HG03520 (cell line): ENCODE measurements around the gene UNC5B.

Experiments
- ATAC-seq: cut with Tn5 transposase; IDR thresholded peaks from one replicate; pipeline ENCODE4 v1.9.1; 2021; ENCODE audit warnings: mild to moderate bottlenecking, moderate library complexity; ENCODE audit not compliant: unreplicated experiment

The UNC5B gene

DNA sequence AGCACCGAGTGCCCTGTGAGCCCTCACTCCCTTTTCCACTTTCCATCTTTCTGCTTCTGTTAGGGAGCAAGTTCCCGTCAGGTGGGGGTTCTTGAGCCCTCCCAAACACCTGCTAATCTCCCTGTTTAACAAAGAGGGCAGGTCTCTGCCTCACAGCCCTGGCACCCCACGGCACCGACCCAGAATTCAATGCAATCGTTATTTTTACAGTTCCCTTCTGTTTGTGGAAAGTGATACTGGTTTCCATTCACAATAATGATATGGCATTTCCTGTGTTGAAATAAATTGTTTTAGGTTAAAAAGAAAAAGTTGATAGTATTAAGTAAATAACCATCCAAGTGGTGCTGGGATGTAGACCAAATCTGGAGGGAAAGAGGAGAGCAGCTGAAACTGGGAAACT, 67.8 kb downstream of the UNC5B start:
- no peak for ATAC-seq

DNA sequence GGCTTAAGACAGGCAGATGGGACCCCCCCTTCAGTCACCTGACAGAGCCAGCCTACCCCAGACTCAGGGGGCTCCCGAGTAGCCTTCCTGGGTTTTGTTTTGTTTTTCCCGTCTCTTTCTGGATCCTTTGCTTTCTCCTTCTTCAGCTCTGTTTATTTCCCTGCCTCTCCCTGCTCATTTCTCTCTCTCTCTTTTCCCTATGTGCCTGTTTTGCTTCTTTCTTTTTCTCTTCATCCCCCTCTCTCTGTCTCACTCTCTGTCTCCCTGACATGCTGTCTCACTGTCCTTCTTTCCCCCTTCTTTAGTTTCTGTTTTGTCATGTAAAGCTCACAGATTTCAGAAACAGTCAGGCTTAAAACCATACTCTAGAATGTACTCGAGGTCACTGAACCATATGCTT, 68.5 kb downstream of the UNC5B start:
- no peak for ATAC-seq

DNA sequence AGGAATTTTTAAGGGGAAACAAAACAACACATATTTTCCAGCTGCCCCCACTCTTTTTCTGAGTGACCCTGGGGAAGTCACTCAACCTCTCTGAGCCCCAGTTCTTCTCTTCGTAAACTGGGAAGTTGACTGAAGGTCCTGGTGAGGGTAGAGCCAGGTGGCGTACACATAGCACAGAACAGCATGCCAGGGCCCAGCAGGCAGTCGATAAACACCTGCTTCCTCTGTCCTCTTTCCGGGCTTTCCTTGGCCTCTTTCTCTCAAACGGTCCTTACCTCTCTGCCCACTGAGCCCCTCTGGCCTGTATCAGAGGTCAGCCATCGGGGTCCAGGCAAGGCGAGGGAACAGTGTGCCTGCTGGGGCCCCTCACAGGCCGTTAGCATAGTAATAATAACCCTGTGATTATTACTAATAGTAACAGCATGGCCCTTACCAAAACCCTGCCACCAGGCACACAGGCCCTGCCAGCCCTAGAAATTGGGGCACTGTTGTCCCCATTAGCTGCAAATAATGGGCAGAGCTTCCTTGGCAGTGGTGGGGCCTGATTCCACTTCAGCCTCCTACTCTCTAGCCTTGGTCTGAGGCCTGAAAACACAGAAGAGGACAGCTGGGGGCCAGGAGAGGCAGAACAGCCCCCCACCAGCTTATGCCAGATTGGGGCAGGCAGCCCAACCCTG, 69.4 kb downstream of the UNC5B start:
- no peak for ATAC-seq

DNA sequence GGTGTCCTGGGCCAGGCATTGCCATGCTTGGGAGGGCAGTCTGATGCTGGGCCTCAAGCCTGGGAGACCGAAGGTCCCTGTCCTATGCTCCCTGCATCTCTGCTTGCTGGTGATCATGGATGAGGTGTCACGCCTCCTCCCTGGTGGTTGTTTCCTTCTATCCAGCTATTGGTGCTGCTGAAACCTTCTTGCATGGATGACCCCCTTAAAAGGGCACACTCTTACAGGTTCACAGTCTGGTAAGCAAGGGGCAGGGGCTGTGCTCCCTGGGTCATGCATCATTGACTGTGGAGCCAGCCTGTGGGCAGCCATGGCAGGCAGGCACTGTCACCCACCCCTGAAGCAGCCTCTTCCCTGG, 69.9 kb downstream of the UNC5B start:
- no peak for ATAC-seq

DNA sequence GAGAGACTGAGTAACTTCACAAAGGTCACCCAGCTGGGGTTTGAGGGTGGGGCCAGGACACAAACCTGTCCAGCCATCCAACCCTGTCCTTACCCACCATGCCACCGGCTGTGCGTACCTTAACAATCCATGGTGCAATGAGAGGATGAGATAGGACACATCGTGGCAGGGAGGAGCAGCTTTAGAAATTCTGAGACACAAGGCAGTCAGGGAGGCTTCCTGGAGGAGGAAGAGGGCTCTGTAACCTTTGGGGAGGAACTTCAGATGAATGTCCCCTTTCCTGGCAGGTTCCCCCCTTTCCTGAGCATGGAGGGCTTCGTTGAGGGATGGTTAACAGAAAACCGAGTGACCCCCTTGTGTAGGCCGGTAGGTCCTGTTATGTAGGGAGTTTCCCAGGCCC, 71.0 kb downstream of the UNC5B start:
- ATAC-seq, result no peak

DNA sequence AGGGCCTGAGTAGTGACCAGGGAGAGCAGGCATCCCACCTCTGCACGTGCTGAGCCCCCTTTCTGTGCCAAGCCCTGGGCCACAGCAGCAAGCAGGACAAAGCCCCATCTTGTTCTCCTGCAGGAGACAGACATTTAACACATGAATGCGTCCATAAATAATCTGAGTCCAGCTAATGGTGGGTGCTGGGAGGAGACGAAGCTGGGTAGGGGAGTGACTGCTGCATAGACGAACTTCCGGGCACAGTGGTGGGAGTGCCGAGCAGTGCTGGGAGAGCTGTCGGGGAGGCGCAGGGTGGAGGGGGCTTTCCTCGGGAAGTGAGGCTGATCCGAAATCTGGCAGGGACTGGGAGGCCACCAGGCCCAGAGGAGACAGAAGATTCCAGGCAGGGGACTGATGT, 71.5 kb downstream of the UNC5B start:
- ATAC-seq, result no peak

DNA sequence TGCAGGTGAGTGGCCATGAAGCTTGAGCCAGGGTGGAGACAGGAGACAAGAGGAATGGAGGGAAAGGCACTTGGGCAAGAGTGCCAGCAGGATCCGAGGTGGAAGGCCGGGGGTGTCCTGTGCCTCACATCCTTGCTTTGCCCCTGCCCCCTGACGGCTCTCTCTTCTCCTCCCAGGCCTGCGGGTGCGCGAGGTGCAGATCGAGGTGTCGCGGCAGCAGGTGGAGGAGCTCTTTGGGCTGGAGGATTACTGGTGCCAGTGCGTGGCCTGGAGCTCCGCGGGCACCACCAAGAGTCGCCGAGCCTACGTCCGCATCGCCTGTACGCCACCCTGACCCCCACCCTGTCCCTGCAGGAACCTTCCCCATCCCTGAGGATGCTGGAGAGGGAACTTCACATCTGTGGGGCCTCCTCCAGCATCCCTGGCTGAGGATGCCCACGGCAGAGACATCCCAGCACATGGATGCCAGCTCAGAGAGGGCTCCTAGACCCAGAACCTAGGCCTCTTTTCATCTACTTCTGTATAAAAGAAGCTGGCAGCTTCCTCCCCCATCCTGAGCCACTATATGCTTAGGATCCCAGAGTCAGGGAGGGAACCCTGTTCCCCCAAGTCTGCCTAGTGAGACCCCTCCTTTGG, 72.3 kb downstream of the UNC5B start:
- no peak for ATAC-seq

DNA sequence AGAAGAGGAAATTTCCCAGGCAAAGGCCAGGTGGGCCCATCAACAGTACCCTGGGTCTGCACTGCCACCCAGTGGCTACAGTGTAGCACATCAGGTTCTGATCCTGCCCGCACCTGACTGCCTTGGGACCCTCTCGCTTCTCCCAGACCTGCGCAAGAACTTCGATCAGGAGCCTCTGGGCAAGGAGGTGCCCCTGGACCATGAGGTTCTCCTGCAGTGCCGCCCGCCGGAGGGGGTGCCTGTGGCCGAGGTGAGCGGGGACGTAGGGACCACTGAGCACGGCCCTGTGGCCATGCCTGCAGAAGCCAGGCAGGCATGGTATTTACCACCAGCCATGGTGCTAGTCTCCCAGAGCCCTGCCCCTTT, 72.8 kb downstream of the UNC5B start:
- no peak for ATAC-seq

DNA sequence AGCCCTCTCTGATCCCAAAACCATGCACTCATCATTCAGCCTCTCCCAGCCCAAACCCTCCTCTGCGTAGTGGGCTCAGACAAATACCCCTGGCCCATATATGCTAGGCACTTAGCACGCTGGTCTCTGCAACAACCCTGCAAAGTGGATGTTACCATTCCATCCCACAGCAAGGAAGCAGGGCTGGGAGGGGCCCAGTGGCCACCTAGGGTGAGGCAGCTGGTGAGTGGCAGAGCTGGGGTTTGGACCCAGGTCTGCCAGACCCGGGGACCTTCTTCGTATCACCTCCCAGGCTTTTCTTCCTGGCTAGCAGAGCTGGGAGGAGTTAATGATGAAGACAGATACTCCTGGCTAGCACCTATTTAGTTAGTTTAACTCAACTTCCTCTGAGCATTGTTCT, 73.6 kb downstream of the UNC5B start:
- no peak for ATAC-seq

DNA sequence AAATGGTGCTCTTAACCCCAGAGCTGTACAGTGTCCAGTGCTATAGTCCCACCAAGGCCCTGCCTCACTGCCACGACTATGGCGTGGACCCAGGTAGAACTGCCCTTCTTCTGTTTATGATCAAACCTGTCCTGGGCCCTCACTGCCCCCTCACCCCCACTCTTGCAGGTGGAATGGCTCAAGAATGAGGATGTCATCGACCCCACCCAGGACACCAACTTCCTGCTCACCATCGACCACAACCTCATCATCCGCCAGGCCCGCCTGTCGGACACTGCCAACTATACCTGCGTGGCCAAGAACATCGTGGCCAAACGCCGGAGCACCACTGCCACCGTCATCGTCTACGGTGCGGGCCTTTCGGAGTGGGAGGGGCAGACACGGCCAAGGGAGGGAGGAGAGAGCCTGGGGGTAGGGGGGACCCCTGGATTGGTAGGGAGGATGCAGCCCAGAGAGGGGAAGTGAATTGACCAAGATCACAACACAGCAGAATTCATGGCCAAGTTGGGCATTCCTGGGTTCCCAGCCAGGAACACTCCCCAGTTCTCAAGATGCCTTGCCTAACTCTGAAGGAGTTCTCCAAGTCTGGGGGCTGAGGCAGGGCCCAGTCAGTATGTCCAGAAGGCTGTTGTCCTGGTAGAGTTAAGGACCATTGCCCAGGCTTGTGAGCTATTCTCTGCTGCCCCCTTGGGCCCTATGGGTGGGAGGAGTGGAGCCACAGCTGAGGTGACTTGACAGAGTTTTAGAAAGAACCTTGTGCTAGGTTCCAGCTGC, 74.3 kb downstream of the UNC5B start:
- ATAC-seq, result no peak

DNA sequence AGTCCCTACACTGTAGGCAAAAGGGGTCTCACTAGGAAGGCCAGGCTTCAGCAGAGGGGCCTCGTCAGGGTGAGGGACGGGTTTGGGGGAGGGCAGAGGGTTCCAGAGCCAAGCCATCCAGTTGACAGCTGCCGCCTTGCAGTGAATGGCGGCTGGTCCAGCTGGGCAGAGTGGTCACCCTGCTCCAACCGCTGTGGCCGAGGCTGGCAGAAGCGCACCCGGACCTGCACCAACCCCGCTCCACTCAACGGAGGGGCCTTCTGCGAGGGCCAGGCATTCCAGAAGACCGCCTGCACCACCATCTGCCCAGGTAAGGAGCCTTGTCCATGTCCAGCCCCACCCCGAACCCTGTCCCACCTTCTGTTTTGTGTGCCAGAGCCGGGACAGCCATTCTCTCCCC, 75.1 kb downstream of the UNC5B start:
- no peak for ATAC-seq

DNA sequence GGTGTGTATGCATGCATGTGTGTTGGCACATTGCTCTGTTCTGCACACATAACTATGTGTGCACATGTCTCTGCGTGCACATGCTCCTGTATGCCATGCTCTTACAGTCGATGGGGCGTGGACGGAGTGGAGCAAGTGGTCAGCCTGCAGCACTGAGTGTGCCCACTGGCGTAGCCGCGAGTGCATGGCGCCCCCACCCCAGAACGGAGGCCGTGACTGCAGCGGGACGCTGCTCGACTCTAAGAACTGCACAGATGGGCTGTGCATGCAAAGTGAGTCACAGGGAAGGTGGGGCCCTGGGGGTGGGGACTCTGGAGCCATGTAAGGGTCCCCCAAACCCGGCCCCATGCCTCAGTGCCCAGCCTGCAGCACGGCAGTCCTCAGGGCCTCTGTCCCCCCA, 76.1 kb downstream of the UNC5B start:
- no peak for ATAC-seq

DNA sequence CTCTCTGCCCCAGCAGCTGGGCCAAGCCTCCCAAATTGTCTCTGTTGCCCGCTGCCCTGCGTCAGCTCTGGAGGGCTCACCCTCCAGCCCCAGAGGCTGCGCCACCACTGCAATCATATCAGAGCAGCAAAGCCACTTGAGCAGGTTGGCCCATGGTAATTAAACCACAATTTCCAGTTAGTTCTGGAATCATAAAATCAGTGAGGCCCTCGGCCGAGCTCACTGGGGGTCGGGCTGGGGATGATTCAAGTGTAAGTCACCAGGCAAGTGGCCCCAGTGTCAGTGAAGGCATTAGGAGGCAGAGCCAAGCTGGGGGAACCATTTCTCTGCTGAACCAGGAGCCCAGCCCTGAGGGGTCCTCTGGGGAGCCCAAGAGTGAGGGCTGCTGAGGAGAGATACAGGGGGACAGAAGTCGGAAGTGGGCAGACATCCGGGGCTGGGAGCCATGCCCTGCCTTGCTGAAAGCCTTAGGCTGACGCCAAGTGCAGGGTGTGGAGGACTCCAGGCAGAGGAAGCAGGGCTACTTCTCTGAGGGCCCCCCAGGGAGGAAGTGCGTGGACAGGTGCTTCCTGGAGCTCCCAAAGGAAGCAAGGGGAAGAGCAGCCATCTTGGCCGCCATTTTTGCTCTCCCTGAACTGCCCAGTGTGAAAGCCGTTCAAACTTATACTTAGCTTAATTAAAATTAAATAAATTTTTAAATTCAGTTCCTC, 77.2 kb downstream of the UNC5B start:
- ATAC-seq, result no peak

DNA sequence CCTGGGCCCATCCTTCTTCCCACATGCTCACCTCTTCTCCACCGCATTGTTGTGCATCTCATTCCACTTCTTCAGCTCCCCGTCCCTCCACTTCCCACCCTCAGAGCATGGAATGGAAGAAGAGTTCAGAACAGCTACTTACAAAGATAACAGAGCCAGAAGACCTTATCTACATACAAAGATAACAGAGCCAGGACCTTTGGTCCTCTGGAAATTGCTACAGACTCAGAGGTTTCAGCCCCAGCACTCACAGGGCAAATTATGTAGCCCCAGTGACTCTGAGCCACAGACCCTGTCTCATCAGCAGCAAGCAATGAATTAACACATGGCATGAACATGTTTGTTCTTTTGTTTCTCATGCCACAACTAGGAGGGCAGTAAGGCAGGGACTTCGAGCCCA, 78.0 kb downstream of the UNC5B start:
- ATAC-seq, result no peak

DNA sequence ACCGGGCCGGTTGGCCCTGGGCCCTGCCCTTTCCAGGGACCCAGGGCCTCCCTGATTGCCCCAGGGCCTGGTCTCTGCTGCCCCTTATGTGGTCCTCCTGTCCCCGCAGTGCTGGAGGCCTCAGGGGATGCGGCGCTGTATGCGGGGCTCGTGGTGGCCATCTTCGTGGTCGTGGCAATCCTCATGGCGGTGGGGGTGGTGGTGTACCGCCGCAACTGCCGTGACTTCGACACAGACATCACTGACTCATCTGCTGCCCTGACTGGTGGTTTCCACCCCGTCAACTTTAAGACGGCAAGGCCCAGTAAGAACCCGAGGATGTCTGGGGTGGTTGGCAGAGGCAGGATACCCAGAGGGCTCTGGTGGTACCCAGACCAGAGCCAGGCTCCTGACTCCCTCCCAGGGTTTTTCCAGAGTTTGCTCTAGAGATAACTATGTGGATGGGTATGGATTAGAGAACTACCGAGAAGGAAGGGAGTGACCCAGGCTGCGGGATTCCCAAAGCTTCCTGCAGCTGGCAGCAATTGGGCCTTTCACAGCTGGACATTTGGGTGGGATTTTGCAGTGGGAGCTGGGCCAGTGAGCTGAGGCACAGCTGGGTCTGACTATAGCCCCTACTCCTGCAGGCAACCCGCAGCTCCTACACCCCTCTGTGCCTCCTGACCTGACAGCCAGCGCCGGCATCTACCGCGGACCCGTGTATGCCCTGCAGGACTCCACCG, 78.6 kb downstream of the UNC5B start:
- no peak for ATAC-seq

DNA sequence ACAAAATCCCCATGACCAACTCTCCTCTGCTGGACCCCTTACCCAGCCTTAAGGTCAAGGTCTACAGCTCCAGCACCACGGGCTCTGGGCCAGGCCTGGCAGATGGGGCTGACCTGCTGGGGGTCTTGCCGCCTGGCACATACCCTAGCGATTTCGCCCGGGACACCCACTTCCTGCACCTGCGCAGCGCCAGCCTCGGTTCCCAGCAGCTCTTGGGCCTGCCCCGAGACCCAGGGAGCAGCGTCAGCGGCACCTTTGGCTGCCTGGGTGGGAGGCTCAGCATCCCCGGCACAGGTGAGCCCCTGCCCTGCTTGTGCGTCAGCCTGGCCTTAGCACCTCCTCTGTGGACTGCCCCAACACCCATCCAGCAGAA, 79.1 kb downstream of the UNC5B start:
- no peak for ATAC-seq

DNA sequence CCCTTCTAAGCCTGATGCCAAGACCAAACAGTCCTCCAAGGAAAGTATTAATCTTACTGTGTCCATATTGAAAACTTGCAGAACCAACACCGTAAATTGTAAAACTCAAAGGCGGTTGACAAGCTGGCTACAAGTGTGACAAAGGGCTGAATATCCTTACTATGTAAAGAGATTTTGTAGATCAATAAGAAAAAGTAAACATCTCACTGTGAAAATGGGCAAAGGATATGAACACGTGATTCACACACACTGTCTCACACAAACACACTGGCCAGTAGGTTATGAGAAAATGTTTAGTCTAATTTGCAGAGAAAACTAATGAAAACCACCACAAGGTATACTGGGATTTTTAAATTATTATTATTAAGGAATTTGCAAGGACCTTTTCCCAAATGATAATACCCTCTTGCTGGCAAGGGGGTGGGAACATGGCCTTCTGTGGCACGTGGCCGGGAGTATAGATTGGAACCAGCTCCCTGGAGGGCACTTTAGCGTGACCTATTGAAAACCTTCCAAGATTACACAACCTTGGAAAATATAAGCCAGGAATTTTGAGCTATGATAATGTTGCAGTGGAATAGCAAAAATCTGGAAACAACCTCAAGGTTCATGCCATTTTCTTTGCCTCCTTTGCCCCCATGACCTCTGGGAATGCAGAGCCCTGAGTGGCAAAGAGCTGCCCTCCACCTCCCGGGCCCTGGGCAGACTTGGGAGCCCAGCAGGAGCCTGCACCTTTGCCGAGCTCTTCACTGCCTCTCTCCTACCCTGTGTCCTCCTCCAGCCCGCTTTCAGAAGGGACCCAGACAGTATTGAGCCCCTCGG, 80.5 kb downstream of the UNC5B start:
- ATAC-seq, result no peak

DNA sequence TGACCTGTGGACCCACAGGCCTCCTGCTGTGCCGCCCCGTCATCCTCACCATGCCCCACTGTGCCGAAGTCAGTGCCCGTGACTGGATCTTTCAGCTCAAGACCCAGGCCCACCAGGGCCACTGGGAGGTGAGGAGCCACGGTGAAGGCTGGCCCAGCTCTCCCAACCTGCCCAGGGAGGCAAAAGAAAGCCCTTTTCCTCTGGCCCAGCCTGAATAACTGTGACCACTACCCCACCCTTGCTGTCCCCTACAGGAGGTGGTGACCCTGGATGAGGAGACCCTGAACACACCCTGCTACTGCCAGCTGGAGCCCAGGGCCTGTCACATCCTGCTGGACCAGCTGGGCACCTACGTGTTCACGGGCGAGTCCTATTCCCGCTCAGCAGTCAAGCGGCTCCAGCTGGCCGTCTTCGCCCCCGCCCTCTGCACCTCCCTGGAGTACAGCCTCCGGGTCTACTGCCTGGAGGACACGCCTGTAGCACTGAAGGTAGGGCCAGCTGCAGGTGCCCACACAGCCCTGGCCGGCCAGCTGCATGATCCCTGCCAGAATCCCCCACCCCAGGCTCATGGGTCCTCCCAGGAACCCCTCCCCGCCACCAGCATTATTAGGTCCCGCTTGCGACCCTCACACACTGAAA, 81.2 kb downstream of the UNC5B start:
- no peak for ATAC-seq

DNA sequence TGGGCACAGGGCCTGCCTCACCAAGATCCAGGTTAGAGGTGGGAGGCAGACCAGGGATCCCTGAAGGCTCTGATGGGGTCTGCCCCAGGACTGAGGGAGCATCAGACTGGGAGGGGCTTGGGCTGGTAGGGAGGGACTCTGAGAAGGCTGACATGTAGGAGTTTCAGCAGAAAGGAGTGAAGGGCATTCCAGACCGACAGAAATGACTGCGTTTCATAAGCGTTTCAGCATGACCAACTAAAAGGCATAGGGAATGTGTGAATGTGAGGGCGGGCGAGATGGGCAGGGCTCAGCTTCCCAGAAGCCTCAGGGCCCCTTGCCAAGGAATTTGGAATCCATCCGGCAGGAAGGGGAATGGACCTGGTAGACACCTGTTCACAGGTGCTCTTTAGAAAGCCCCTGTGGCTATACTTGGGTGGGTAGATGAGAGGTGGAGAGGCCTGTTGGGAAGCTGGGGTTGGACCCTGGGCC, 81.8 kb downstream of the UNC5B start:
- no peak for ATAC-seq

DNA sequence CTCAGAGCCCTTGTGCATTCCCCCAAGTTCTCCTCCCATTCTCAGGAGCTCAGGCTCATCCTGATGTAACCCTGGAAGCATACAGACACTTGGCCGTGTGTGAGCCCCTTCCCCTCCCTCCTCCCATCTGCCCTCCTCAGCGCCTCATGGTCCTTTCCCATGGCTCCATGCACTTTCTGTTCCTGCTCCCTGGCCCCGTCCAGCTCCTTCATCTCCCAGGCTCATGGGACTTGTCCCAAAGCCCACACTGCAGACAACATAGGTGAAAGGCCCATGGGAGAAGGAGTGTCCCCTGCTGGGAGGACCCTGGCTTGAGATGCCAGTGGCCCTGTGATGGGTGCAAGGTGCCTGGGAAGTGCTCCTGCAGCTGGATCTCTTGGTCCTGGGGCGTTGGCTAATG, 82.5 kb downstream of the UNC5B start:
- no peak for ATAC-seq
